D721Med (cell line): ENCODE data around the gene JMJD1C.

Source experiments
- DNase-seq: peaks from one replicate; pipeline ENCODE4 v3.0.0; 2011; ENCODE audit warnings: low spot score; ENCODE audit not compliant: insufficient read length
- FAIRE-seq: peaks from 2 replicates; lab custom pipeline; 2011; peaks lifted over from hg19 to GRCh38; lab: Jason Lieb, UNC
- CTCF ChIP-seq: IDR thresholded peaks from 2 replicates; pipeline ENCODE4 v1.5.1; 2012; ENCODE audit warnings: mild to moderate bottlenecking, control low read depth; ENCODE audit not compliant: insufficient read depth; ENCODE audit errors: missing control alignments

JMJD1C gene

GRCh38 chr10:63429281-63429680 lies 36.5 kb downstream of the JMJD1C start:
- FAIRE-seq (no peak), DNase-seq (no peak)
- TF ChIP-seq CTCF, result no peak

GRCh38 chr10:63427013-63427412 lies 38.8 kb downstream of the JMJD1C start:
- TF ChIP-seq CTCF, result no peak
- FAIRE-seq, result no peak
- DNase-seq, result no peak

GRCh38 chr10:63425512-63425911 lies 40.3 kb downstream of the JMJD1C start:
- no peak for TF ChIP-seq CTCF
- no peak for DNase-seq
- no peak for FAIRE-seq

GRCh38 chr10:63424576-63424975 lies 41.2 kb downstream of the JMJD1C start:
- DNase-seq (no peak), FAIRE-seq (no peak)
- no peak for TF ChIP-seq CTCF

- no peak for FAIRE-seq
Observed at GRCh38 chr10:63423494-63423893, 42.3 kb downstream of the JMJD1C start.

GRCh38 chr10:63421591-63421990 lies 44.2 kb downstream of the JMJD1C start:
- TF ChIP-seq CTCF, result no peak
- DNase-seq (no peak), FAIRE-seq (no peak)

More at GRCh38 chr10:63423494-63423893, 42.3 kb downstream of the JMJD1C start:
- DNase-seq, result no peak
- TF ChIP-seq CTCF, result no peak

- no peak for FAIRE-seq
- TF ChIP-seq CTCF, result no peak
- DNase-seq, result no peak
Observed at GRCh38 chr10:63416376-63416775, 49.4 kb downstream of the JMJD1C start.
